Cerebellar nuclear complex (tissue), 1 donor: ENCODE data around the gene ACO1.
"Not testable (repeated sequence)": the region's sequence is repeated elsewhere in the genome, so short reads cannot be mapped to it uniquely, and the experiment has no call there.

Source experiments
- DNase-seq, 2 experiments: peaks; one replicate each; lab custom pipeline; 2025; lab: John Stamatoyannopoulos, UW

ACO1 gene

DNA sequence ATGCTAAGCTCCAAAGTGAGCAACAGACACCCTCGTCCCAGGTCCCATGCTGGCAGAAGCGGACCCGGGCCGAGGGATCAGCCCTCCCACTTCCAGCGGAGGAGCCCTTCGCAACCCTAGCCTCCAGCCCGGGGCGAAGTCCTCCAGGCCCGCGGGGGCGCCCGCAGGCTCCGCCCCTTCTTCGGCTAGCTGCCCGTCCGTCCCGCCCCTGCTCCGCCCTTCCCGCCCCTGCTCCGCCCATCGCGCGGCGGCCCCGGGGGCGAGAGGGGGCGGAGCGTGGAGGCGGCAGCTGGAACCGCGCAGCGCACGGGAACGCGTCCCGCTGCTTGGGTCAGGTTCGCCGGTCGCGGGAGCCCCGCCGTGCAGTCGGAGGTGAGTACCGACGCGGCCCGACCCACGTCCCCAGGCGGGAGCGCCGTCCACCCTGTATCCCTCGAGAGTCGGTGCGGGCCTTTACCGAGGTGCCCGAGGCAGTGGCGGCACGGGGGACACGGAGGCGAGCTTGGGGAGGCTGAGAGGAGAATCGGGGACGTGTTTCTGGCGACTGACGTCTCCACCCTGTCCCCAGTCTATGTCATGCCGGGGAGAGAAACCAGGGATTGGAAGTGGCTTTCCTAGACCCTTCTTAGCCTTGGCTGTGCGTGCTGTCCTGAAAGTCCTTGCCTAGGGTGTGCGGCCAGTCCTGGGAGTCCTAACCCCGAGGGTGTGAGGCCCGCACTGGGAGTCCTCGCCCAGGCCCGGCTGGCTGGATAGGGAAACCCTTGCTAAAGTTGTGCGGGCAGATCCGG lies at the start of gene ACO1:
Gene ACO1 (plus strand): TSS at position 280 of the 788 bp plus-strand sequence. CDS start 20,864 bp downstream, outside the sequence.
- peak in 1 of 2 experiments; percentile 35 for DNase-seq

DNA sequence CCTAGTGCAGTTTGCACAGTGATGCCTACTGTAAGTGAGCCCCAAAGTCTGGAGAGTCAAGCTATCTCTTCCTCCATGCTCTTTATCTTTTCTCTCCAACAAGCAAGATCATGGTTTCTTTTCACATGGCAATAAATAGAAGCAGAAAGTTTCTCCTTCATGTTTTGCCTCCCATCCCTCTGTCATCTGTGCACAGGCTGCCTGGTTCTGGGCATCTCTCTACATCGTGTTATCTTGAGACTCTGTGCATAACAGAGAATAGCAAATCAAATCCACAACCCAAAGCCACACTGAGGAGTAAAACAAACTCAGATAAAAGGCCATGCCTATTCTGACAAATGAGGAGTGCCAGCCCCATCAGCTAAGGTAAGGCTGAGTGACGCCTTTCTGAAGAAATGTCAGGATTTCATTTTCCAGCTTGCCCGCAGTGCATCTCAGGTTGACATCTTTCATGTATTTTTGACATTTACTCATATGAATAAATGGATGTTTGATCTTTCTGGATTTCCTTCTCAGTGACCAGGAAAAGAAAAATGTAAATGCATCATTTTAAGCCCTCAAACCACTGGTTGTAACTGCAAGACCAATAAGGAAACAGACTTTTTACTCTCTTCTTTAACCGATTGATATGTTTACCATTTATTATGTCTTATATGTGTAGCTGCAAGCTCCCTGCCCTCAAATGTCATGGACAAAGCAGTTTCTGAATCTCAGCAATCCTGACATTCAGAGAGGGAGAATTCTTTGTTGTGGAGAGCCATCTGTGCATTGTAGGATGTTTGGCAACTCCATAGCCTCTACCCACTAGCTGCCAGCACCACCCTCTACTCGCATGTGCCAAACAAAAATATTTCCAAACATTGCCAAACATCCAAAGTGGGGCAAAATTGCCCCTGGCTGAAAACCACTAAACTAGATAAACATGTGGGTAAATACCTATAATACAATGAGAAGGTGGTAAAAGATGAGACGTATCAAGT lies 49.2 kb upstream of the ACO1 start:
- no peak for DNase-seq

DNA sequence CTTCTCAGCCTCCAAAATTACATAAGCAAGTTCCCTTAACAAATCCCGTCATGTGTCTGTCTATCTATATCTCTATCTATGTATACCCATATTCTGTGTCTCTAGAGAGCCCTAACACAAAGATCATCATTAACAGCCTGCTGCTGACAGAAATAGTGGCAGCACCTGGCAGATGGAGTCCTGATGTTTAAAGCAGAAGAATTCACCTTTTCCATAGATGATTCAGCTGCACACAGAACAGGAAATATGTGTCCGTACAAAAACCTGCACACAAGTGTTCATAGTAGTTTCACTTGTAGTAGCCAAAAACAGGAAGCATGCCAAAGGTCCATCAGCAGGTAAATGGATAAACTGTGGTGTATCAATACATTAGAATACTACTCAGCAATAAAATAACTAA lies 45.0 kb upstream of the ACO1 start:
- no peak for DNase-seq

DNA sequence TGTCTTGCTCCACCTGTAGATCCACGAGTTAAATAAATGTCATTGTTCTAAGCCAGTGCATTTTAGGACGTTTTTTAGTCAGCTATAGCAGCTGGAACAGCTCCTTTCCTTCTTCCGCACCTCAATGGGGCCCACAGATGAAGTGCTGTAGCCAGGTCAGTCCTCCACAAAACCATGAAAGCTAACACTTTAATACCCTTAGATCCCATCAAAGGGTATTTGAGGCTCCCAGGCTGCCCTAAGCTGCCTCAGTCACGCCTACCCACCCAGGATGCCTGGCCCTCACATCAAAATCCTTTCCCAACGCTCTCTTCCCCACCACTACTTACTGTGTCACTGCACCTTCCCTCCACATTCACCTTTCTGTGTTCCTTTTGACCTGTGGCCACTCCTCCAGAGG lies 44.1 kb upstream of the ACO1 start:
- DNase-seq = no peak

DNA sequence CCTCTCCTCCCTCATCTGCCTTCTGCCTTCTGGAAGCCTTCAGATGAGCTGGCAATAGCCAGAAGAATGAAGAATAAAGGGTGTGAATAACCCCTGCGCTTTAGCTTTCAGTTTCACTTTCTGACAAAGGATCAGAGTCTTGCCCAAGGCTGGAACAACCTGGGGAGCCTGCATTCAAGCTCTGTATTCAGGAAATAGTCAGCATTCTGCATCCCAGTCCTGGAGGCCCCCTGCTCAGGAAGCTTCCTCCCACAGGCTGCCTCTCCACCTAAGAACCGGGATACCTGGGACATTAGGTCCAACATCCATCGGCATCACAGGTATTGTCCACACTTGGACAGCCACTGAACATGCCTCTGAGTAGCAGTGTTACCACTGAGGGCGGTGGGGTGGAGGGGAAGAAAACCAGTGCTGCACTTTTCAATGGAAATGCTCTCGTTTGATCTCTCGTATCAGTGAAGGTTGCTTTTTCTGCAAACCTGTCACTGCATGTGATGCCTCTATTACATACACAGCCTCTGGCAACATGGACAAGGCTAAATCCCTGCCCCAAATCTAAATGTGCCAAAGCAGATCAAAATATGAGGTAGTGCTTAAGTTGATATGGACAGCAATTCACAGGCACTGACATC lies 39.8 kb upstream of the ACO1 start:
- DNase-seq = no peak

DNA sequence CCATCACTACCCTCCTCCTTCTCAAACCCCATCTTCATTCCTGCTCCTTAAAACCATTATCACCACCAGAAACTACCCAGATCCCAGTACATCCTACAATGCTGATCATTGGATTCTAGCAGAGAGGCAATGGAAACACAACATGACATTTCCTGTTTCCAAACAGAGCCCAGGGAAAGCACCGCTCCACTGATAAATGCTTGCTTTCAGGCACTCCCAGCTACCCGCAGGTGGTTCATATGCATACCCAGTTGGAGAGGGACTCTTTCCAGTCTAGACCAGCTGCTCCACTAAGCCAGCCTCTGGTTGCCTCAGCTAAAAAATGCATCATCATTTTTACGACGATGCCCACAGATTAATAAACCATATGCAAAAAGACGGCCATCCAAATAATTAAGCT lies 39.2 kb upstream of the ACO1 start:
- no peak for DNase-seq

DNA sequence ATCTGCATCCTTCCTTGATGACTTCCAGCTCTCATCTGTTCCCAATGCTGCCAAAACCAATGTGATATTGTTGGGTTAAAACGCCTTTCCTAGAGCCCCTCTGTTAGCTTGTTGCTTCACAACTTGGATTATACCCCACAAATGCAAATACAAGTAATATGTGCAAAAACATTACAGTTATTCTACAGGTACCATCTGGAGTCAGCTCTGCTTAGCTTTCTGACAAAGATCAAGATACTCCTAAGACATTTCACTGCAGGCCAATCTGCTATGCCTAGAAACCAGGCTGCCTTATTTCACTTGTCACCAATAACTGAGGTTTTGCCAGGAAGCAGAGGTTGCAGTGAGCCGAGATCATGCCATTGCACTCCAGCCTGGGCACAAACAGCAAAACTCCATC lies 36.9 kb upstream of the ACO1 start:
- DNase-seq = no peak

DNA sequence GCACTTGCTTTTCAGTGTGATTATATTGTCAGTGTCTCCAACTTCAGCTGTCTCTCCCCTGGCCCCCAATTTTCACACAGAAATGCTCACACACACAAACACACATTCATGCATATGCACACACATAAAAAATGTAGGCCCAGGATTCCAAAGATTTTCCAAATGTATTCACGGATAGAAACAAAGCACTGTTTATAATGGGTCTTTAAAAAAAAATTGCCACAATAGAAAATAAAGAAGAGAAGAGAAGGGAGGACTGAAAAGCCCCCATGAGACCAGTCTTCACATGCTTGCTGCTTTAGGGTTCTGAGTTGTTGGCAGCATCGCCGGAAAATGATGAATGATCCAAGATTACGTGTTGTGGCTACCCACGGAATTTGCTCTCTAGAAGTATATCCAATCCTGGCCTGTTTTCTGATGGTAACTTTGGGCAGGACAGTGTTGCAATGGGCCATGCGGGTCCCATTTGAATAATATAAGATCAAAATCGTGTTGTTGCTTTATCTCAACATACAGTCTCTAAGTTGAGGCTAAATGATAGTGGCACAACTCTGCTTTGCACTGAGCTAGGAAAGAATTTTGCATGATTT lies 36.2 kb upstream of the ACO1 start:
- no peak for DNase-seq

DNA sequence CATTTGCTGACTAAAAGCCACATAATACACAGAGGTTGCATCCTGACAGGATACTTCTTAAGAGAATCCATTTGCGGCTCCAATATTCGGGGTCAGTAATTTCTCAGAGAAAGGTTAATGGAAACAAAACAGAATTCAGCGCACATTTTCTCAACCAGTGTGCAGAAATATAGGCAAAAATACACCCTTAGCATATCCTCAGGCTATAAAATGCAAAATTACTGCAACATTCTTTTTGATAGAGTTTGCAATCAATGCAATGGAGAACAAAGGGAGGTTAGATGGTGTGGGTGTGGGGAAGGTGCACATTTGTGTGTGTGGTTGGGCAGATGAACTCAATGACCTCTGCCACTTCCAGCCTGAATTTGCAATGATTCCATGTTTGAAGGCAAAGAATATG lies 35.4 kb upstream of the ACO1 start:
- no peak for DNase-seq

DNA sequence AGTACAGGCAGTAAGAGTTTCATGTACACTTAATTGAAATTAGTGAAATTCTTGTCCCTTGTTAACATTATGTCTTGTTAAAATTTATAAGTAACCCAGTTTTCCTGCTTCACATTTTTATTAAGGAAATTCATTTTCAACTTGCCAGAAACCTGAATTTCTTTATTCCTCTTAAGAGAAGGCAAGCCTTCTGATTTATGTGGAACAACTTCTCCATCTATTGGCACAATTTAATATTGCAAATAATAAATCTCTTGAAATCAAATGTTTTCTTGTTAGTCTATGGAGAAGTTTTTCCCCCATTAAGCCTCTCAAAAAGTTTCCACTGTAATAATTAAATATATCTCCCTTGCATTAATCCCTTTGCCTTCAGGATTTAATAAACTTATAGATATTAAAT lies 33.8 kb upstream of the ACO1 start:
- no peak for DNase-seq

DNA sequence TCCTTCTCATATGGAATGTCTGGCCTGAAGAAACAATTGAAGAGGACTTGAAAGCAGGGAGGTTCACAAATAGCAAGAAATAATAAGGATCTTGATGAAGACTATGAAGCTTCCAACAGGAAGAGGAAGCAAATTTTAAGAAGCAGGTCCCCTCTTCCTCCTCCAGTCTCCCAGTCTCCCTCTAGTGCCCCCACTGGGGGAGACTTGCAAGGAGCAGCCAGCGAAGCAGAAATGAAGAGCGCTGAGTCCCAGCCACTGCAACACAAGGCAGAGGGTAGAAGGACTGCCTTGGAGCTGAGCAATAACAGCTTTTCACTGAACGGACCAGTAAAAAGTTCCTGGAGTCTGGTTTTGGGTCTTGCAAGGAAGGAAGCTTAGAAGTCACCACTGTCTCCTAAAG lies 32.6 kb upstream of the ACO1 start:
- no peak for DNase-seq

DNA sequence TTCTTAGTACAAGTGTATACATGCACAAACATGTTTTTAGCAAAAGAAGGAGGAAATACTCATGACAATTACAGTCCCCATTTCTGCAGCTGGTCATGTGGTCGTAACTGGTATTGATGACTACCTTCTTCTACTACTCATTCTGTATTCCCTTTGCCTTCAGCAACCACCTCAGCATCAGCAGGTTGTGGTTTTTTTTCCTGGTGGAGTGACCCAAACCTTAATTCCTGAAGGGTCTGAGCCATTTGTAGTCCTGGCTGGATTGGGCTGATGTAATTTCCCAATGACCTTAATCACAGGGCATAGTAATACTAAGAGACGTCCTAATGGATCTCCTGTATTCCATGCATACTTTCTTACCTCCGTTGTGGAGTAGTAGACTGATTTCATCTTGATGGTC lies 31.0 kb upstream of the ACO1 start:
- not testable (repeated sequence) for DNase-seq

DNA sequence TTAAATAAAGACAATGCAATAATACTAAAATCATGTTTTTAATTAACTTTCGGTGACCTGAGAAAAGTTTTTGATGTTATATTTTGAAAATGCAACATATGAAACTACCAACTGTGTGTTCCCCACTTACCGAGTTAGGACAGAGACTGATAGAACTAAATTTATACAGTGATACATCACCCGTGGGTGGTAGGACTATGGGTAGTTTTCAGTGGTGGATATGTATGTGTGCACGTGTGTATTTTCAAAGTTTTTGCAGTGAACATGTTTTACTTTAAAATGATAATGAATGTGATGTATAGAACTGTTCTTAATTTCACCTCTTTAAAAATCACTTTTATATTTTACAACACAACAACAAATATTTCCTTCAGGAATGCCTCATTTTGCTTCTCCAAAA lies 25.0 kb upstream of the ACO1 start:
- DNase-seq = no peak

DNA sequence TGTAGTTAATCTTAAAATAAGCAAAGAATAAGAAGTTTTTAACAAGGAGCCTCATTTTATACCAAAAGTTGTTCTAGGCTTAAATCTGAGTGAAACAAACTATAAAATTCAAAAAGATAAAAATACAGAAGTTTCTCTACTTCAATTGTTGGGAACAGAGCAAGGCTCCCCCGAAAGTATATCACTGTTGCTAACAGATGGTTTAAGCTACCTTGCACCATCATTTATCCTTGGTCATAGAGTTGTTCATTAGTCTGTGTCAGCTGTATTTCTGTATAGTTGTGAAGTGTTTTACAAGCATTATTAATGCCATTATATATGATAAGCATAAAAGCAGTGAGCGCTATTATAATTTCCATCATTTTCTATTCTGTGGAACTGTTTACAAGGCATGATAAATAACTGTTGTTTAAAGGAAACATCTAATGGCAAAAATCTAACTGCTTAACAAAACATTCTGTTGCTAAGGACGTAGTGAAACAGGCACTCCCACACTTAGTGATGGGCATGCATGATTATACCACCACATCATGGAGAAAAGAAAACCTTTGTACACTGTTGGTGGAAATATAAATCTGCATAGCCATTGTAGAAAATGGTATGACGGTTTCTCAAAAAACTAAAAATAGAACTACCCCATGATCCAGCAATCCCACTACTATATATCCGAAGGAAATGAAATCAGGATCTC lies 23.3 kb upstream of the ACO1 start:
- no peak for DNase-seq

DNA sequence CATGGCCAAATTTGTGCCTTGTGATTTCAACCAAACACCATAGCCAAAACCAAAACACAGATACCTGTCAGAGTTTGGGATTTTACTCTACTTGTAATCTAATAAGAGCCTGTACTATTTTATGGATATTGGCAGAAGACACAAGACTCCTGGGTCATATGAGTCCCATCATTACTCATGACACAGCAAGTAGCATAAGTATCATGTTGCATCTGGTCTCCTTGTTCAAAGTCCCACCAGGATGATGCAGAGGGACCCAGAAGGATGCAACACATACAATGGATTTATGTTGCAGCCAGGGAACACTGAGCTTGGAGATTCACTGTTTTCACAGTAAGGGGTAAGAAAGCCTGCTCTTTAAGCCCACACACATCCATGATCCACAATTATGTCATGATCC lies 13.2 kb upstream of the ACO1 start:
- DNase-seq = no peak

DNA sequence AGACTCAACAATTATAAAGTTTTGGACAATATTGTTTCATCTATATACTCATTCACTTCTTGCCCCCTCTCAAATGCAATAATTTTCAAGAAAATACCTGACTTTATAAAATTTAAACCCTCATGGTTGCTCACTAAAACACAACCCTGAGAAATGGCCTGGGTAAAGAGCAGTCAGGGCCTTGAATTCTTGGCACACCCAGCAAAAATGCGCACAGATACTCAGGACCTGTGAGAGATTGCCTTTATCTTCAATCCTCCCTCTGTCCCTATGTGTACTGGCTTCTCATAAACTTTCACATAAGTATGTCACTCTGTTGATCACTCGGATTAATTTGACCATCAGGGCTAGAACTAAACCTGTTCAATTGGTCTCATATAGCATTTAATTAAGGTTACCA lies 12.8 kb upstream of the ACO1 start:
- DNase-seq = no peak

DNA sequence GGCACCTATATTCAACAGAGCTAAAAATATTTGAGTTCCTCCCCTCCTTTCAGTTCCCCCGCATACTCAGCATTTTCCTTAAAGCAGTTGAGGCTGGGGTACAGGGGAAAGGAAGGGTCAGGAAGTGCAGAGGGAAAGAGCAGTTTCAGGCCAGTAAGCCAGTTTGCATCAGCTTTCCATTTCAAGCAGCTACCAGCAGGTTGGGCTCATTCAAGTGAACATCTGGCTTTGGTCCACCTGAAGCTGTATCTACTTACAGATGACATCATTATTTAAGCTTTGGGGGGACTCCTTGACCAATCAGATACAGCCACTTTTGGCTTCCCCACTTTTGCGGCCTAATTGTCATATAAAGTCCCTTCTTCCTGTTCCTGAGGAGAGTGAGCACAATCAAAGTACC lies 8.2 kb upstream of the ACO1 start:
- DNase-seq = no peak

DNA sequence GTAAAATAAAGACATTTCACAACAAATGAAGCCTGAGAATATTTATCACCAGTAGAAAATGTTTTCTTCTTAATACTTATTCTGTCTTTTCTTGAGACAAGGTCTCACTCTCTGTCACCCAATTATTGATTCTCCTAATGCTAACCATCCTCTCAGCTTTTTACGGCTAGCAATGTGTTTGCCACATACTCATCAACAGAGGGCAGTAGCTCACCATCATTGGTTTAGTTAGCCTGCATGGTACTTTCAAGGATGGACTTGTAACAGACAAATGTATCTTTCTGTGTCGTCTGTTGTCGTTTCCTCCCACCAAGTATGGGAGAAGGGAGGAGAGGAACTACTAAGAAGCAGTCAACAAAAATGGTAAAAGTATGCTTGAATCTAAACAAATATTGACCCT lies 5.9 kb upstream of the ACO1 start:
- peak in 1 of 2 experiments; percentile 0 for DNase-seq

DNA sequence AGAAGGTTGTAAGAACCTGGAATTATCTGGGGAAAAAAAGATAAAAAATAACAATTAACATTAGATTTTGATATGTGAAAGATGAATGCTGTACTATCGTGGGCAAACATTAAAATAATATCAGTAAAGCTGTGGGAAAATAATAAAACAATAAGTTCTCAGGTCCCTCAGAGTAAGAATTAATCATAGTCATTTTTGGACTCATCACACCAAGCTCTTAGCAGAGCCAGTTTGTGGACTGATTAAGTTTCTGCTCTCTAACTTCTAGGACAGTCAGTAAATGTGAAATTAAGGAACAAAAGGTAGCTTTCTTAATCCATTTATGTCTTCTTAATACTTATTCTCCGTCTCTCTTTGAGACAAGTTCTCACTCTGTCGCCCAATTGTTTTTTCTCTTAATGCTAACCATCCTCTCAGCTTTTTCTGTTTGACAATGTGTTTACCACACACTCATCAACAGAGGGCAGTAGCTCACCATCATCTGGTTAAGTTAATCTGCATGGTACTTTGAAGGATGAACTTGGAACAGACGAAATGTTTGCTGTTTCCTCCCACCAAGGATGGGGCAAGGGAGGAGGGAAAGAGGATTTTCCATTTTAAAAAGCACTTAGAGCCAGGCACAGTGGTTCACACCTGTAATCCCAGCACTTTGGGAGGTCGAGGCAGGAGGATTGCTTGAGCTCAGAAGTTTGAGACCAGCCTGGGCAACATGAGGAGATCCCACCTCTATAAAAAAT lies 5.3 kb upstream of the ACO1 start:
- DNase-seq = peak in 1 of 2 experiments; percentile 42

DNA sequence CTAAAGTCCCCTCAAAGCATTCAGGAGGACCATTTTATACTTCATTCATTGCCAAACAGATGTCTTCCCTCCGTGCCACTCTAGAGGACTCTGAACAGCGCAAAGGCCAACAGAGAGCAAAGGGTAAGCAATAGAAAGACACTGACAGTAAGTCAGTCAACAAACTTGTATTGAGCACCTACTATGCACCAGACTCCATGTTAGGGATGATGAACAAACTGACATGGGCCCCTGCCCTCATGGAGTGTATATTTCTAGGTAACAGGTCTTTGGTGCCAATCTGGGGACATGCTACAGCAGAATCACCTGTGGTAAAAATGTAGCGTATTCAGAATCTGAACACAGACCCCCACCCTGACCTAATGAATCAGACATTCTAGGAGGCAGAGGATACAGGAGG lies 3.5 kb upstream of the ACO1 start:
- DNase-seq = no peak
